Psoas muscle (tissue), 8 donors: ENCODE measurements around the gene FLNC. TPM values are rescaled to one million over a fixed set of nuclear protein-coding genes. Genes with fewer than 3 reads are reported as not detected.

Experiments used
- ATAC-seq, 4 donors: fragments of 200-7000 bp; cut with Tn5 transposase; one replicate each; pipeline ENCODE4 v1.9.1; 2020; ENCODE audit warnings: moderate library complexity in 3 of 4, mild to moderate bottlenecking in 2 of 4
- DNase-seq, 2 donors: peaks; one replicate each; pipeline ENCODE4 v3.0.0-alpha.2; 2020
- H3K27ac ChIP-seq: fragments of 200-600 bp; one replicate; pipeline ENCODE4 v1.8.0; 2022
- H3K27me3 ChIP-seq, 3 donors: fragments of 200-600 bp in 1 of 3; one replicate each; pipeline versions ENCODE4 v1.6.1 to v1.8.0; 2013 to 2022; ENCODE audit warnings: low read length in 2 of 3, mild to moderate bottlenecking in 2 of 3, moderate library complexity in 1 of 3; ENCODE audit not compliant: insufficient read depth in 3 of 3
- H3K36me3 ChIP-seq, 2 donors: fragments of 200-600 bp in 1 of 2; one replicate each; pipeline versions ENCODE4 v1.6.1 to v1.8.0; 2013 to 2022; ENCODE audit warnings: low read depth in 1 of 2, mild to moderate bottlenecking in 1 of 2, moderate library complexity in 1 of 2; ENCODE audit not compliant: insufficient read depth in 1 of 2
- H3K4me1 ChIP-seq: fragments of 200-600 bp; one replicate; pipeline ENCODE4 v1.8.0; 2022
- H3K4me3 ChIP-seq: fragments of 200-600 bp; one replicate; pipeline ENCODE4 v1.8.0; 2022; ENCODE audit warnings: mild to moderate bottlenecking
- H3K9me3 ChIP-seq: fragments of 200-600 bp; one replicate; pipeline ENCODE4 v1.8.0; 2022
- WGBS, 3 donors: extraction: QIAGEN DNeasy Blood & Tissue Kit; methylation state at CpG; one replicate each; pipeline versions ENCODE4 v1.1.6 to v1.1.7; 2013; 5-methylcytosine and 5-hydroxymethylcytosine counted together
- intact Hi-C, 2 donors: fragments of 100-400 bp; cut with DNase I; formaldehyde crosslinking; loops; one replicate each; pipeline versions ENCODE4 v1.11.0 to v1.14.2; 2022
- polyA plus RNA-seq, 3 donors: library from polyadenylated mRNA; stranded (reverse); fragments of 200-250 nt; gene quantifications; one replicate each; pipeline ENCODE4 v1.2.3, GENCODE V29; 2013
- total RNA-seq, 4 donors: library from RNA; stranded (reverse); fragmentation: NEBNext Ultra II Directional in 2 of 4; extraction: Animal tissue kit (Norgen Biotek cat#: 25700) in 2 of 4; gene quantifications; one replicate each; pipeline versions ENCODE4 v1.2.1 to v1.2.4, GENCODE V29; 2021 to 2023
- TF ChIP-seq, protein P1 (sequence below): fragments of 200-600 bp; IDR thresholded peaks from one replicate; pipeline ENCODE4 v1.8.0; 2022; ENCODE audit warnings: antibody characterized with exemption
- donor health status: healthy with polysubstance abuse.
- donor health status: DM: no; HTN: no; CAD: no; lungs with moderate emphysema.
- donor health status: Bipolar disorder and iron deficiency.
- donor health status: healthy.
- donor health status: DM: yes; HTN: yes; CAD: no.
- donor health status: DM: no; HTN: no; CAD: no.
- donor health status: DM: no; HTN: no; CAD: no.
- donor health status: DM: yes; HTN: yes; CAD: no.

FLNC gene
- total and polyA plus RNA-seq, 7 donors, result 1,080 to 6,311 (median 4,011) TPM

DNA sequence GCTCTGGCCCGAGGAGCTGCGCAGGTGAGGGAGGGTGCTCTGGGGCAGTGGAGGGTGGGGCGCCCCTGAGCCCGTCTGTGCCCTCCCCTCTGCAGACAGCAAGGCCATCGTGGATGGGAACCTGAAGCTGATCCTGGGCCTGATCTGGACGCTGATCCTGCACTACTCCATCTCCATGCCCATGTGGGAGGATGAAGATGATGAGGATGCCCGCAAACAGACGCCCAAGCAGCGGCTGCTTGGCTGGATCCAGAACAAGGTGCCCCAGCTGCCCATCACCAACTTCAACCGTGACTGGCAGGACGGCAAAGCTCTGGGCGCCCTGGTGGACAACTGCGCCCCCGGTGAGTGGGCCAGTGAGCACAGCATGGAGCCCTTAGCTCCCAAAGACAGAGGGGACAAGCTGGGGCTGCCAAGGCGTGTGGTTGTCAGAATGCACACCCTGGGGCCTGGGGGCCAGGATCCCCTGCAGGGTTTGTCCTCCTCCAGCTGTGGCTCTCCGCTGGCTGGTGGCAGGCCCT lies 5.1 kb downstream of the FLNC start:
- peaks cover 4 to 94% of the 10 kb centered on the region in 2 donors for H3K36me3 ChIP-seq
- H3K4me1 ChIP-seq, result peaks cover 50% of the 10 kb centered on the region
- H3K4me3 ChIP-seq, result peak overlapping the region; percentile 89
- H3K27me3 ChIP-seq, result no peaks in the 10 kb centered on the region
- 41 to 56% (median 42%) methylated on average over 16 of the region's 16 CpGs for WGBS, 3 donors
- DNase-seq (peak; percentile 25 to 51), ATAC-seq (no peak)
- TF ChIP-seq, protein P1, sequence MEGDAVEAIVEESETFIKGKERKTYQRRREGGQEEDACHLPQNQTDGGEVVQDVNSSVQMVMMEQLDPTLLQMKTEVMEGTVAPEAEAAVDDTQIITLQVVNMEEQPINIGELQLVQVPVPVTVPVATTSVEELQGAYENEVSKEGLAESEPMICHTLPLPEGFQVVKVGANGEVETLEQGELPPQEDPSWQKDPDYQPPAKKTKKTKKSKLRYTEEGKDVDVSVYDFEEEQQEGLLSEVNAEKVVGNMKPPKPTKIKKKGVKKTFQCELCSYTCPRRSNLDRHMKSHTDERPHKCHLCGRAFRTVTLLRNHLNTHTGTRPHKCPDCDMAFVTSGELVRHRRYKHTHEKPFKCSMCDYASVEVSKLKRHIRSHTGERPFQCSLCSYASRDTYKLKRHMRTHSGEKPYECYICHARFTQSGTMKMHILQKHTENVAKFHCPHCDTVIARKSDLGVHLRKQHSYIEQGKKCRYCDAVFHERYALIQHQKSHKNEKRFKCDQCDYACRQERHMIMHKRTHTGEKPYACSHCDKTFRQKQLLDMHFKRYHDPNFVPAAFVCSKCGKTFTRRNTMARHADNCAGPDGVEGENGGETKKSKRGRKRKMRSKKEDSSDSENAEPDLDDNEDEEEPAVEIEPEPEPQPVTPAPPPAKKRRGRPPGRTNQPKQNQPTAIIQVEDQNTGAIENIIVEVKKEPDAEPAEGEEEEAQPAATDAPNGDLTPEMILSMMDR, result no peak
- no peaks in the 10 kb centered on the region for H3K9me3 ChIP-seq
- intact Hi-C loops, result no loop called here
- peak overlapping the region; percentile 100 for H3K27ac ChIP-seq

DNA sequence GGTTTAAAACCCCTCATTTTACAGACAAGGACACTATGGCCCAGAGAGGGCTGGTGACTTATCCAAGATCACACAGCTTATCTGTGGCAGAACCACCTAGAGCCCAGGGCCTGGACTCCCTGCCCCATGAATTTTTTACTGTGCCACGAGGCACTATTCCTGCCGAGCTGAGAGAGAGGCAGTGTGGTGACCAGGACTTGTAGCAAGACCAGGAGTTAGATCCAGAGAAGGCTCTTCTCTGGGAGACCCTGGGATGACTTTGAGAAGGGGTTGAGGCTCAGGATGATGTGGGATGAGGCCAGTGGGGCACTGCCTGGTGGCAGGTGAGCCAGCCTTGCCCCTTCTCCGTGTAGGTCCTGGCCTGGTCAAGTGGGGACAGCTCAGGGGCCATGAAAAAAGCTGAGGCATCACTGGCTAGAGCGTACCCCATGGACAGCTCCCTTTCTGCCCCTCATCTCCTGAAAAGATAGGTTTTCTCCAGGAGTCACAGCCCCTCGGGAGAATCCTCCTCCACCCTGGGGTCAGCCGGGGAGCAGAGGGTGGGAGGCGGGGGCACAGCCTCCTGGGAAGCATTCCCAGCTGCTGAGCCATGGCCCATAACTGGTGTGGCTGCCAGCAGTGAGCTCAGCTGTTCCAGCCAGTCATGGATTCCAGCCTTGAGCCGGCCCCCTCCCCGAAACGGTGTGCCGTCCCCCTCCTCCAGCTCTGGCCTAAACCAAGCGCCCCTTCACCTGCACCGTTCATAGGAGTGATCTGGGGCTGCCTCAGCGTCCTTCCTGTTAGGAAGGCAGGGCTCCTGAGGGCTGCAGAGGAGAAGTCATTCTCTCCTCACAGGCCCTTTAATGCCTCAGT lies 5.8 kb downstream of the FLNC start:
- peak; percentile 13 to 40 (median 26) for ATAC-seq
- TF ChIP-seq, protein P1, result no peak
- H3K27me3 ChIP-seq, result no peaks in the 10 kb centered on the region
- H3K9me3 ChIP-seq, result no peaks in the 10 kb centered on the region
- 27 to 34% (median 29%) methylated on average over 14 of the region's 14 CpGs for WGBS, 3 donors
- peak; percentile 65 to 88 for DNase-seq
- H3K4me3 ChIP-seq, result peak overlapping the region; percentile 89
- intact Hi-C loops, result loop anchor here in 1 of 2 donors (1.0 kb wide), 1 partner anchor 16 kb away; no protein-coding TSS in a partner anchor
- H3K36me3 ChIP-seq, result peaks cover 4 to 97% of the 10 kb centered on the region in 2 donors
- peaks cover 50% of the 10 kb centered on the region for H3K4me1 ChIP-seq
- H3K27ac ChIP-seq, result peak overlapping the region; percentile 100

DNA sequence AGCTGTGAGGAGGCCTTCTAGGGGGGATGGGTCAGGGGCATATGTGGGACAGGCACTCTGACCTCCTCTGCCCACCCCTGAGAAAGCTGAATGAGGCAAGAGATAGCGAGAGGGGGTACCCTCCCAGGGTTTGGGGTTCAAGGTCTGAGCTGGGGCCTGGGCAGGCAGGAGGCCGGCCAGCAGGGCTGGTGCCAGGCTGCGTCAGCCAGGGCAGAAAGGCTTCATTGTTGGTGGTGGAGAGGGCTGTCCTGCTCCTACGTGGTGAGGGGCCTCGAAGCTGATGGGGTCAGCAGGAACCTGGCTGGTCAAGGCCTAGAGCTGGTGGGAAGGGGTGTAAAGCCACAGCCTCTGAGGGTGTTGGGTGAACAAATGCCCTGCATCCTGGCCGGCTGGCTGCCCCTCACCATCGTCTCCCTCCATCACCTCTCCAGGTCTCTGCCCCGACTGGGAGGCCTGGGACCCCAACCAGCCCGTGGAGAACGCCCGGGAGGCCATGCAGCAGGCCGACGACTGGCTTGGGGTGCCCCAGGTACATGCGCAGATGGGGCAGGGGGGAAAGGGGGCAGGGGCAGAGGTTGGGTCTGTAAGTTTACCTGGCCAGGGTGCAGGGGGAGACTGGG lies 6.6 kb downstream of the FLNC start:
- peaks cover 50% of the 10 kb centered on the region for H3K4me1 ChIP-seq

DNA sequence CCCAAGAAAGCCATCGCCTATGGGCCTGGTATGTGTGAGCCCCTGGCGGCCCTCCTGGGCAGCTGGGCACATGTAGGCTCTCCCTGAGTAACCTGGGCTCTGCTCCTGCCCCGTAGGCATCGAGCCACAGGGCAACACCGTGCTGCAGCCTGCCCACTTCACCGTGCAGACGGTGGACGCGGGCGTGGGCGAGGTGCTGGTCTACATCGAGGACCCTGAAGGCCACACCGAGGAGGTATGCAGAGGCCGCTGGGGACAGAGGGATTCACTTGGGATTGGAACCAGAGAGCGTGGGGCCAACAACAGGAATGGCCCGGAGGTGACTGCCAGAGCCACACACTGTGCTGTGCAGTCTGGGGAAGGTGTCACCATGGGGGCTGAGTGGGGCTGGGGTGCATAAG lies 7.3 kb downstream of the FLNC start:
- 46 to 71% (median 52%) methylated on average over 16 of the region's 16 CpGs for WGBS, 3 donors
- H3K27me3 ChIP-seq, result no peaks in the 10 kb centered on the region
- H3K4me1 ChIP-seq, result peaks cover 56% of the 10 kb centered on the region
- TF ChIP-seq, protein P1, result no peak
- H3K4me3 ChIP-seq, result peak overlapping the region; percentile 35
- DNase-seq, result peak; percentile 19 to 59
- H3K9me3 ChIP-seq, result no peaks in the 10 kb centered on the region
- ATAC-seq, result no peak
- peaks cover 0 to 99% of the 10 kb centered on the region in 2 donors for H3K36me3 ChIP-seq
- peak overlapping the region; percentile 100 for H3K27ac ChIP-seq
- intact Hi-C loops, result no loop called here

More for the DNA sequence above, 6.6 kb downstream of the FLNC start:
- Histone ChIP-seq H3K27me3 (no peaks in the 10 kb centered on the region), H3K9me3 (no peaks in the 10 kb centered on the region), H3K36me3 (peaks cover 0 to 97% of the 10 kb centered on the region in 2 donors), H3K27ac (peak overlapping the region; percentile 100), H3K4me3 (peak overlapping the region; percentile 89)
- WGBS, 3 donors, result 53 to 66% (median 56%) methylated on average over 13 to 14 of the region's 14 CpGs
- intact Hi-C loops, result loop anchor here in 1 of 2 donors (1.0 kb wide), 1 partner anchor 15 kb away; no protein-coding TSS in a partner anchor
- ATAC-seq, result no peak
- TF ChIP-seq, protein P1, result no peak
- peak in 1 of 2 donors; percentile 62 for DNase-seq
